ENCODE measurements around the gene MARCHF10. TPM values are rescaled to one million over a fixed set of nuclear protein-coding genes. Genes with fewer than 3 reads are reported as not detected.

MARCHF10 gene
- total RNA-seq, 1 experiment from 2014 or later, result 0.39 TPM

DNA sequence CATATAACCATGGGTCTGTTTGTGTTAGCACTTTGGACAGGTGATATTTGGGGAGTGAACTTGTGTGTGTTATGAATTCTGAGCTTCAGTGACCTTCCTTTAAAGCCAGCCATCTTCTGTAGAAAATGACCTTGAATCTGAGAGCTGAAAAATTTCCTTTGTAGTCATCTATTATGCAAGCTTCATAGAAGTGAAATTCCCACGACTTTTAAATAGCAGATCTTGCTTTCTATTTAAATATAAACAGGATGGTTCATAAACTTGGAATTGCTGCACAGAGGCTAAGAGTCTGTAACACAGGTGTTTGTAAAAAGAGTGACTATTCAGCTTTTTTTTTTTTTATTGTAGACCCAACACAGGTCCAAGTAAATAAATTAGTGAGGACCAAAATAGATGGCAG, 85.5 kb downstream of the MARCHF10 start:
- H3K27ac ChIP-seq (ENCODE audit: low read length), result no peak overlapping the region
- POLR2A ChIA-PET, result interaction anchor here (0.5 kb wide), 1 partner anchor 81 kb away, joined by 3 read pairs; no protein-coding TSS in a partner anchor
- no peaks in the 10 kb centered on the region for H3K36me3 ChIP-seq (ENCODE audit: control insufficient read depth, insufficient read depth, low read length)
- no peak for TF ChIP-seq POLR2AphosphoS5 (IDR thresholded peaks at IDR 0.05; ENCODE audit: low read depth, low read length)
- no peak for TF ChIP-seq SIN3A (IDR thresholded peaks at IDR 0.05; ENCODE audit: borderline replicate concordance, insufficient read depth, low read depth, low read length)
- TF ChIP-seq CTCF (IDR thresholded peaks at IDR 0.05), result no peak
- TF ChIP-seq REST (IDR thresholded peaks at IDR 0.05; ENCODE audit: insufficient read depth in 1 of 2, low read depth in 2 of 2, low read length in 1 of 2), result no peak
- TF ChIP-seq TCF7L2 (IDR thresholded peaks at IDR 0.05; ENCODE audit: low read depth, low read length), result no peak
- H3K27me3 ChIP-seq (ENCODE audit: control insufficient read depth, insufficient read depth, low read length), result no peaks in the 10 kb centered on the region
- intact Hi-C loops (cut with micrococcal nuclease; ENCODE audit: unreplicated experiment), result no loop called here
- ATAC-seq, result no peak
- no TSS peak for BruUV-seq (replicated peaks)
- in situ Hi-C loops (cut with HindIII; ENCODE audit: low pct_unique_long_range_greater_than_20kb, low sequenced_read_pairs), result no loop called here
- no peak overlapping the region for H3K4me3 ChIP-seq (ENCODE audit: low read depth in 2 of 2, low read length in 2 of 2)
- no peaks in the 10 kb centered on the region for H3K9me3 ChIP-seq (ENCODE audit: control insufficient read depth, insufficient read depth, low read depth, low read length)
- peaks cover 7% of the 10 kb centered on the region; the same call in 1 of the 2 replicates for H3K4me1 ChIP-seq (ENCODE audit: control insufficient read depth, insufficient read depth, low read length)
- CTCF ChIA-PET, result no interaction called here
- no peak for DNase-seq (ENCODE audit: low read depth, low spot score)

DNA sequence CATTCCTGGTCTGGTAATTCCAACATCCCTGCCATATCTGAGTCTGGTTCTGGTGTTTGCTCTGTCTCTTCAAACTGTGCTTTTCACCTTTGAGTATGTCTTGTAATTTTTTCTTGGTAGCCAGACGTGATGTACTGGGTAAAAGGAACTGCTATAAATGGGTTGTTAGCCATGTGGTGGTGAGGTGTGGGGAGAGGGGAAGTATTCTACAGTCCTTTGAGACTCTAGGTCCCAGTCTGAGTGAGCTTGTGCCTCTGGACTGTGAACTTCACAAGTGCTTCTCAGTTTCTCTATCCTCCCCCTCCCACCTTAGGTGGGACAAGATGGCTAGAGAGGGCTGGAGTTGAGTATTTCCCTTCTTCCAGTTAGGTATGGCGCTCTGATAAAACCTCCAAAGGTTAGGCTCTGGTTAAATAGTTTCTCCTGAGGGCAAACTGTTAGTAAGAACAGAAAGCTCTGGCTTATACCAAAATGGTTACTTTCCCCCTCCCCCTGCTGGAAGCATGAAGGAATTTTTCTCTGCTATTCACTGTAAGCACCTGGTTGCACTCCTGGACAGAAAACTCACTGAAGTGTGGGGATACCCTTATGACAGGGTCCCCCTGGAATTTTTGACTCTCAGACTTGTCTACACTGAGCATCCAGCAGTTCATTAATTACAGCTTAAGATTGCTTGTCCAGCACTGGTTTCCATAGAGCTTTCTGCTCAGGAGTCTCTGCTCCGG, 87.8 kb downstream of the MARCHF10 start:
- intact Hi-C loops (cut with micrococcal nuclease; ENCODE audit: unreplicated experiment) (no loop called here), in situ Hi-C loops (cut with HindIII; ENCODE audit: low pct_unique_long_range_greater_than_20kb, low sequenced_read_pairs) (no loop called here)
- no TSS peak for BruUV-seq (replicated peaks)
- DNase-seq (ENCODE audit: low read depth, low spot score), result no peak
- no peak for ATAC-seq
- CTCF ChIA-PET, result interaction anchor here (0.7 kb wide), 1 partner anchor 106 kb away, joined by 3 read pairs; no protein-coding TSS in a partner anchor
- Histone ChIP-seq H3K36me3 (ENCODE audit: control insufficient read depth, insufficient read depth, low read length) (no peaks in the 10 kb centered on the region), H3K27me3 (ENCODE audit: control insufficient read depth, insufficient read depth, low read length) (no peaks in the 10 kb centered on the region), H3K4me3 (ENCODE audit: low read depth in 2 of 2, low read length in 2 of 2) (no peak overlapping the region), H3K4me1 (ENCODE audit: control insufficient read depth, insufficient read depth, low read length) (no peaks in the 10 kb centered on the region; the same call in 1 of the 2 replicates), H3K9me3 (ENCODE audit: control insufficient read depth, insufficient read depth, low read depth, low read length) (no peaks in the 10 kb centered on the region), H3K27ac (ENCODE audit: low read length) (peak overlapping the region; percentile 5; the same call in 1 of the 2 replicates)
- TF ChIP-seq TCF7L2 (IDR thresholded peaks at IDR 0.05; ENCODE audit: low read depth, low read length), result no peak
- no peak for TF ChIP-seq POLR2AphosphoS5 (IDR thresholded peaks at IDR 0.05; ENCODE audit: low read depth, low read length)
- TF ChIP-seq CTCF (IDR thresholded peaks at IDR 0.05), result no peak; the same call in 1 of the 2 replicates
- no peak for TF ChIP-seq REST (IDR thresholded peaks at IDR 0.05; ENCODE audit: insufficient read depth in 1 of 2, low read depth in 2 of 2, low read length in 1 of 2)
- TF ChIP-seq SIN3A (IDR thresholded peaks at IDR 0.05; ENCODE audit: borderline replicate concordance, insufficient read depth, low read depth, low read length), result no peak
- POLR2A ChIA-PET, result no interaction called here

Data from Panc1 (cell line).